Upper lobe of right lung (tissue), 1 donor: ENCODE measurements around the gene IL36B. TPM values are rescaled to one million over a fixed set of nuclear protein-coding genes. Genes with fewer than 3 reads are reported as not detected.
A peak's percentile ranks its signal among the peaks of the same experiment; 100 is the strongest.

Experiments used
- ATAC-seq: fragments of 200-7000 bp; cut with Tn5 transposase; one replicate; pipeline ENCODE4 v1.9.1; 2020; ENCODE audit warnings: mild to moderate bottlenecking, moderate library complexity
- DNase-seq: peaks from one replicate; pipeline ENCODE4 v3.0.0-alpha.2; 2020
- H3K27ac ChIP-seq: fragments of 200-600 bp; one replicate; pipeline ENCODE4 v1.8.0; 2022
- H3K27me3 ChIP-seq: fragments of 200-600 bp; one replicate; pipeline ENCODE4 v1.8.0; 2022; ENCODE audit warnings: mild to moderate bottlenecking
- H3K36me3 ChIP-seq: fragments of 200-600 bp; one replicate; pipeline ENCODE4 v1.8.0; 2022
- H3K4me1 ChIP-seq: fragments of 200-600 bp; one replicate; pipeline ENCODE4 v1.8.0; 2022
- H3K4me3 ChIP-seq: fragments of 200-600 bp; one replicate; pipeline ENCODE4 v1.8.0; 2022; ENCODE audit warnings: mild to moderate bottlenecking
- H3K9me3 ChIP-seq: fragments of 200-600 bp; one replicate; pipeline ENCODE4 v1.8.0; 2022
- CTCF ChIP-seq: fragments of 200-600 bp; IDR thresholded peaks from one replicate; pipeline ENCODE4 v1.8.0; 2022; ENCODE audit warnings: antibody characterized with exemption
- intact Hi-C: fragments of 100-400 bp; cut with DNase I; formaldehyde crosslinking; loops from one replicate; pipeline ENCODE4 v1.11.0; 2022
- total RNA-seq: library from RNA; stranded (reverse); fragmentation: NEBNext Ultra II Directional; extraction: Animal tissue kit (Norgen Biotek cat#: 25700); gene quantifications from one replicate; pipeline ENCODE4 v1.2.1, GENCODE V29; 2021
- donor health status: DM: no; HTN: yes; CAD: no; lungs with severe emphysema.

The IL36B gene
- total RNA-seq, 1 donor from 2014 or later = not detected

- intact Hi-C loops = no loop called here
- H3K4me3 ChIP-seq = no peak overlapping the region
- DNase-seq = no peak
- TF ChIP-seq CTCF = no peak
- no peak overlapping the region for H3K27ac ChIP-seq
- no peak for ATAC-seq
- no peaks in the 10 kb centered on the region for H3K27me3 ChIP-seq
- no peaks in the 10 kb centered on the region for H3K9me3 ChIP-seq
- H3K36me3 ChIP-seq = no peaks in the 10 kb centered on the region
- H3K4me1 ChIP-seq = no peaks in the 10 kb centered on the region
These were observed 57.2 kb downstream of the IL36B start for GRCh38 chr2:112995346-112995920.

GRCh38 chr2:112994648-112995047 is 58.0 kb downstream of the IL36B start:
- no peaks in the 10 kb centered on the region for H3K36me3 ChIP-seq
- intact Hi-C loops = no loop called here
- ATAC-seq = no peak
- H3K4me1 ChIP-seq = no peaks in the 10 kb centered on the region
- peaks cover 5% of the 10 kb centered on the region for H3K9me3 ChIP-seq
- H3K4me3 ChIP-seq = no peak overlapping the region
- no peak for DNase-seq
- TF ChIP-seq CTCF = no peak
- H3K27me3 ChIP-seq = no peaks in the 10 kb centered on the region
- no peak overlapping the region for H3K27ac ChIP-seq

- Histone ChIP-seq H3K9me3 (peaks cover 12% of the 10 kb centered on the region), H3K27me3 (no peaks in the 10 kb centered on the region), H3K36me3 (no peaks in the 10 kb centered on the region), H3K4me1 (no peaks in the 10 kb centered on the region), H3K27ac (no peak overlapping the region), H3K4me3 (no peak overlapping the region)
- intact Hi-C loops = no loop called here
- ATAC-seq (no peak), DNase-seq (no peak)
- no peak for TF ChIP-seq CTCF
These were observed 58.8 kb downstream of the IL36B start for GRCh38 chr2:112993831-112994230.

GRCh38 chr2:112989611-112990010 is 63.1 kb downstream of the IL36B start:
- intact Hi-C loops = no loop called here
- no peaks in the 10 kb centered on the region for H3K36me3 ChIP-seq
- no peaks in the 10 kb centered on the region for H3K4me1 ChIP-seq
- DNase-seq = no peak
- no peak overlapping the region for H3K4me3 ChIP-seq
- peaks cover 12% of the 10 kb centered on the region for H3K9me3 ChIP-seq
- H3K27ac ChIP-seq = no peak overlapping the region
- ATAC-seq = no peak
- H3K27me3 ChIP-seq = no peaks in the 10 kb centered on the region
- no peak for TF ChIP-seq CTCF

GRCh38 chr2:112985090-112985489 is 67.6 kb downstream of the IL36B start:
- Histone ChIP-seq H3K36me3 (no peaks in the 10 kb centered on the region), H3K9me3 (peaks cover 11% of the 10 kb centered on the region), H3K27me3 (peaks cover 4% of the 10 kb centered on the region), H3K4me3 (no peak overlapping the region), H3K27ac (no peak overlapping the region), H3K4me1 (no peaks in the 10 kb centered on the region)
- ATAC-seq (peak; percentile 13), DNase-seq (no peak)
- TF ChIP-seq CTCF = no peak
- intact Hi-C loops = no loop called here

GRCh38 chr2:112980537-112980936 is 72.1 kb downstream of the IL36B start:
- peaks cover 4% of the 10 kb centered on the region for H3K27me3 ChIP-seq
- no peaks in the 10 kb centered on the region for H3K36me3 ChIP-seq
- no peaks in the 10 kb centered on the region for H3K4me1 ChIP-seq
- H3K27ac ChIP-seq = no peak overlapping the region
- DNase-seq = no peak
- H3K4me3 ChIP-seq = no peak overlapping the region
- ATAC-seq = no peak
- TF ChIP-seq CTCF = no peak
- H3K9me3 ChIP-seq = no peaks in the 10 kb centered on the region
- intact Hi-C loops = no loop called here
